GM12878 (cell line): ENCODE measurements around the gene OR2S2. TPM values are rescaled to one million over a fixed set of nuclear protein-coding genes. Genes with fewer than 3 reads are reported as not detected.

ENCODE experiments used
- ATAC-seq: fragments of 200-7000 bp; cut with Tn5 transposase; 3 replicates; pipeline ENCODE4 v1.9.1; 2020; ENCODE audit warnings: mild to moderate bottlenecking, moderate library complexity
- BruUV-seq: library from RNA; stranded (reverse); fragments of 400-500 nt; replicated peaks from 2 replicates; lab custom pipeline; 2021; lab: Mats Ljungman, UMichigan
- CTCF ChIA-PET: fragments of 300-600 bp; sonication (Branson Sonifier 250); formaldehyde crosslinking; extraction: SDS; loops from one replicate; lab custom pipeline; 2021; ENCODE audit warnings: inconsistent platforms; lab: Yijun Ruan, JAX
- POLR2A ChIA-PET: fragments of 350-600 bp; formaldehyde crosslinking; extraction: SDS; loops from one replicate; lab custom pipeline; 2021; ENCODE audit warnings: inconsistent platforms; lab: Charles Lee
- RAD21 ChIA-PET: fragments of 300-600 bp; sonication (Branson Sonifier 250); formaldehyde crosslinking; loops from one replicate; lab custom pipeline; 2023; ENCODE audit warnings: antibody characterized with exemption; ENCODE audit not compliant: unreplicated experiment; lab: Charles Lee
- SMC1A ChIA-PET: fragments of 300-600 bp; sonication (Branson Sonifier 250); formaldehyde crosslinking; loops from one replicate; lab custom pipeline; 2023; ENCODE audit not compliant: unreplicated experiment, uncharacterized antibody; lab: Charles Lee
- DNase-seq: peaks from one replicate; pipeline ENCODE4 v3.0.0-alpha.2; 2011; ENCODE audit warnings: low read depth, low spot score
- FAIRE-seq: peaks from 3 replicates; lab custom pipeline; 2011; peaks lifted over from hg19 to GRCh38; lab: Jason Lieb, UNC
- H2AFZ ChIP-seq: 2 replicates; pipeline ENCODE4 v1.6.0; 2011; ENCODE audit warnings: low read depth, low read length, control low read depth; ENCODE audit not compliant: control insufficient read depth
- H3K27ac ChIP-seq: 2 replicates; pipeline ENCODE4 v1.5.1; 2011; ENCODE audit warnings: control low read depth; ENCODE audit not compliant: control insufficient read depth, insufficient read depth
- H3K27me3 ChIP-seq, 2 experiments: replicated peaks in 1 of 2; 2 replicates each; pipeline versions ENCODE4 v1.6.0 to v1.6.1; 2011; ENCODE audit warnings: low read length in 1 of 2; ENCODE audit not compliant: control insufficient read depth in 2 of 2, insufficient read depth in 2 of 2
- H3K36me3 ChIP-seq, 2 experiments: 2 replicates each; pipeline ENCODE4 v1.5.1; 2011; ENCODE audit warnings: low read length in 1 of 2; ENCODE audit not compliant: control insufficient read depth in 2 of 2, insufficient read depth in 2 of 2
- H3K4me1 ChIP-seq: 2 replicates; pipeline ENCODE4 v1.6.1; 2011; ENCODE audit warnings: mild to moderate bottlenecking, low read length, moderate library complexity, mixed read lengths; ENCODE audit not compliant: control insufficient read depth, insufficient read depth
- H3K4me2 ChIP-seq: 2 replicates; pipeline ENCODE4 v1.6.0; 2011; ENCODE audit warnings: control low read depth; ENCODE audit not compliant: control insufficient read depth, insufficient read depth
- H3K4me3 ChIP-seq: fragments of 200-600 bp; sonication (generic); 2 replicates; pipeline ENCODE4 v1.5.1; 2016
- H3K79me2 ChIP-seq: 2 replicates; pipeline ENCODE4 v1.6.0; 2011; ENCODE audit warnings: low read length; ENCODE audit not compliant: control insufficient read depth, insufficient read depth
- H3K9ac ChIP-seq: 2 replicates; pipeline ENCODE4 v1.8.0; 2011; ENCODE audit warnings: low read length, control low read depth, mixed read lengths; ENCODE audit not compliant: control insufficient read depth, insufficient read depth
- H3K9me3 ChIP-seq: replicated peaks from 3 replicates; pipeline ENCODE4 v1.5.1; 2011; ENCODE audit warnings: mild to moderate bottlenecking, low read length; ENCODE audit not compliant: control insufficient read depth, insufficient read depth
- H4K20me1 ChIP-seq: 2 replicates; pipeline ENCODE4 v1.6.0; 2011; ENCODE audit not compliant: control insufficient read depth, insufficient read depth
- ASH2L ChIP-seq: fragments of 300-600, 200-600 bp; sonication (generic); IDR thresholded peaks from 2 replicates; pipeline ENCODE4 v1.6.1; 2017; ENCODE audit warnings: low read depth, mild to moderate bottlenecking, borderline replicate concordance
- BHLHE40 ChIP-seq, 2 experiments: fragments of 450-650 bp in 1 of 2; IDR thresholded peaks; 2 replicates each; pipeline ENCODE4 v1.6.1; 2011 to 2017; ENCODE audit warnings: low read depth in 2 of 2, borderline replicate concordance in 1 of 2, improper control_type of control experiment in 1 of 2, low read length in 1 of 2, mild to moderate bottlenecking in 1 of 2
- JUND ChIP-seq: IDR thresholded peaks from 2 replicates; pipeline ENCODE4 v1.6.1; 2012; ENCODE audit warnings: low read depth, mild to moderate bottlenecking, low read length, improper control_type of control experiment, moderate library complexity
- PAX8 ChIP-seq: fragments of 450-650 bp; IDR thresholded peaks from 2 replicates; pipeline ENCODE4 v1.6.1; 2017; ENCODE audit warnings: mild to moderate bottlenecking, moderate library complexity
- POLR2AphosphoS2 ChIP-seq: IDR thresholded peaks from 2 replicates; pipeline ENCODE4 v1.6.1; 2011; ENCODE audit warnings: low read depth, mild to moderate bottlenecking, low read length, improper control_type of control experiment, moderate library complexity
- RAD51 ChIP-seq: fragments of 450-650 bp; IDR thresholded peaks from 2 replicates; pipeline ENCODE4 v1.6.1; 2016; ENCODE audit warnings: moderate library complexity, mild to moderate bottlenecking, inconsistent platforms
- RELA ChIP-seq: fragments of 450-650 bp; IDR thresholded peaks from 2 replicates; pipeline ENCODE4 v1.8.0; 2014; ENCODE audit warnings: borderline replicate concordance; ENCODE audit not compliant: partially characterized antibody
- SREBF1 ChIP-seq: IDR thresholded peaks from 2 replicates; pipeline ENCODE4 v1.6.1; 2012; ENCODE audit warnings: mild to moderate bottlenecking, low read length
- TAF1 ChIP-seq: IDR thresholded peaks from 2 replicates; pipeline ENCODE4 v1.6.1; 2011; ENCODE audit warnings: mild to moderate bottlenecking, low read depth, low read length, borderline replicate concordance
- ZNF274 ChIP-seq: IDR thresholded peaks from one replicate; pipeline ENCODE4 v1.8.0; 2011; ENCODE audit not compliant: insufficient read length, insufficient read depth
- WGBS: methylation state at CpG from one replicate; pipeline ENCODE4 v1.1.6; 2016; ENCODE audit warnings: low lambda C conversion rate; ENCODE audit not compliant: insufficient replicate concordance, insufficient coverage; ENCODE audit errors: missing lambda C conversion rate; 5-methylcytosine and 5-hydroxymethylcytosine counted together
- in situ Hi-C: fragments of 300-500 bp; cut with MboI; formaldehyde crosslinking; loops from 9 replicates; pipeline ENCODE4 v1.14.3; 2018; ENCODE audit warnings: mixed read lengths
- intact Hi-C: fragments of 100-400 bp; cut with micrococcal nuclease; formaldehyde crosslinking; loops from one replicate; pipeline ENCODE4 v1.14.2; 2022; ENCODE audit not compliant: unreplicated experiment
- polyA plus RNA-seq, 11 experiments: library from polyadenylated mRNA; depleted of rRNA in 4 of 11; unstranded in 6 of 11; stranded (reverse) in 5 of 11; fragments of >200 nt; fragmentation: Nextera tagmentation in 4 of 11; fragmentation: Illumina TruSeq in 1 of 11; extraction: Ambion mirVana in 4 of 11; extraction: Trizol in 1 of 11; gene quantifications; 1 replicate in 1 of 11; 2 replicates in 10 of 11; pipeline versions ENCODE4 v1.2.1 to v1.2.3, GENCODE V29; 2011 to 2016; ENCODE audit warnings: inconsistent platforms in 2 of 11, missing spikeins in 2 of 11, low read depth in 1 of 11
- total RNA-seq, 4 experiments: library from RNA; depleted of rRNA in 3 of 4; stranded (reverse); fragments of >200 nt in 3 of 4; fragmentation: Illumina TruSeq in 1 of 4; extraction: Trizol in 1 of 4; gene quantifications; 2 replicates each; pipeline versions ENCODE4 v1.2.1 to v1.2.3, GENCODE V29; 2013 to 2021
- TF ChIP-seq, protein P1 (sequence below): fragments of 450-650 bp; IDR thresholded peaks from 2 replicates; pipeline ENCODE4 v1.6.1; 2017; ENCODE audit warnings: mild to moderate bottlenecking, low read depth, inconsistent platforms; ENCODE audit not compliant: poor library complexity, severe bottlenecking
- TF ChIP-seq, protein P2 (sequence below): fragments of 450-650 bp; IDR thresholded peaks from 2 replicates; pipeline ENCODE4 v1.6.1; 2017; ENCODE audit warnings: low read depth, mild to moderate bottlenecking, moderate library complexity

OR2S2 gene
- total and polyA plus RNA-seq, 10 of the 15 experiments (the other 5 are each of a cell fraction or from before 2014, with no cell fraction given): not detected

DNA sequence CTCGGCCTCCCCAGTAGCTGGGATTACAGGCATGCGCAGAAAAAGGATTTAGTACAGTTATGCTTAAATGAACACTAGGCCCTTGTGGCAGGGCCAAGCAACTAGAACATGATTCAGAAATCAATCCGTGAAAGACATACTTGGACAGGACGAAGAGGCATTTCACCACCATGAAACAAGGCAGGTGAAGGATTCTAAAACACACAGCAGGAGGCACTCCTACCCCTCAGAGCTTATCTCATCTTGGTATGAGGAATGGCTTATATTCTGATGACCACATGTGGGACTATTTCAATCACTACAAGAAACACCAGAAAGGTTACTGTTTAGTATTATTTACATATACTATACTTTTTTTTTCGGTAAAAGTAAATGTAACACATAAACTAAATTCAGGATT is 15.7 kb downstream of the OR2S2 start:
- Histone ChIP-seq H3K27me3 (no peaks in the 10 kb centered on the region), H2AFZ (no peak overlapping the region), H3K4me2 (no peak overlapping the region), H3K79me2 (no peaks in the 10 kb centered on the region), H3K9ac (no peak overlapping the region), H3K4me3 (no peak overlapping the region), H3K9me3 (no peaks in the 10 kb centered on the region), H3K4me1 (peaks cover 3% of the 10 kb centered on the region), H3K27ac (no peak overlapping the region), H4K20me1 (no peaks in the 10 kb centered on the region), H3K36me3 (no peaks in the 10 kb centered on the region)
- BruUV-seq: no TSS peak
- ChIA-PET RAD21 (no interaction called here), POLR2A (interaction anchor here (1.2 kb wide), 1 partner anchor 37 kb away, joined by 3 read pairs; the partner anchor contains the start of gene HRCT1), SMC1A (no interaction called here), CTCF (interaction anchor here (0.6 to 1.4 kb wide), 2 partner anchors 39 to 169 kb away, joined by 3 to 4 read pairs; no protein-coding TSS in a partner anchor)
- ATAC-seq (no peak), FAIRE-seq (no peak), DNase-seq (no peak)
- 73% methylated on average over 5 of the region's 5 CpGs for WGBS
- intact Hi-C loops: no loop called here
- in situ Hi-C loops: no loop called here
- TF ChIP-seq ASH2L (no peak), RAD51 (no peak), TAF1 (no peak), RELA (no peak), JUND (no peak), ZNF274 (no peak), PAX8 (no peak), BHLHE40 (IDR thresholded peaks at IDR 0.05; ENCODE audit: borderline replicate concordance in 1 of 2, low read depth in 2 of 2, low read length in 1 of 2) (no peak), SREBF1 (no peak), POLR2AphosphoS2 (no peak)
- TF ChIP-seq, protein P1, sequence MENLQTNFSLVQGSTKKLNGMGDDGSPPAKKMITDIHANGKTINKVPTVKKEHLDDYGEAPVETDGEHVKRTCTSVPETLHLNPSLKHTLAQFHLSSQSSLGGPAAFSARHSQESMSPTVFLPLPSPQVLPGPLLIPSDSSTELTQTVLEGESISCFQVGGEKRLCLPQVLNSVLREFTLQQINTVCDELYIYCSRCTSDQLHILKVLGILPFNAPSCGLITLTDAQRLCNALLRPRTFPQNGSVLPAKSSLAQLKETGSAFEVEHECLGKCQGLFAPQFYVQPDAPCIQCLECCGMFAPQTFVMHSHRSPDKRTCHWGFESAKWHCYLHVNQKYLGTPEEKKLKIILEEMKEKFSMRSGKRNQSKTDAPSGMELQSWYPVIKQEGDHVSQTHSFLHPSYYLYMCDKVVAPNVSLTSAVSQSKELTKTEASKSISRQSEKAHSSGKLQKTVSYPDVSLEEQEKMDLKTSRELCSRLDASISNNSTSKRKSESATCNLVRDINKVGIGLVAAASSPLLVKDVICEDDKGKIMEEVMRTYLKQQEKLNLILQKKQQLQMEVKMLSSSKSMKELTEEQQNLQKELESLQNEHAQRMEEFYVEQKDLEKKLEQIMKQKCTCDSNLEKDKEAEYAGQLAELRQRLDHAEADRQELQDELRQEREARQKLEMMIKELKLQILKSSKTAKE: no peak
- TF ChIP-seq, protein P2, sequence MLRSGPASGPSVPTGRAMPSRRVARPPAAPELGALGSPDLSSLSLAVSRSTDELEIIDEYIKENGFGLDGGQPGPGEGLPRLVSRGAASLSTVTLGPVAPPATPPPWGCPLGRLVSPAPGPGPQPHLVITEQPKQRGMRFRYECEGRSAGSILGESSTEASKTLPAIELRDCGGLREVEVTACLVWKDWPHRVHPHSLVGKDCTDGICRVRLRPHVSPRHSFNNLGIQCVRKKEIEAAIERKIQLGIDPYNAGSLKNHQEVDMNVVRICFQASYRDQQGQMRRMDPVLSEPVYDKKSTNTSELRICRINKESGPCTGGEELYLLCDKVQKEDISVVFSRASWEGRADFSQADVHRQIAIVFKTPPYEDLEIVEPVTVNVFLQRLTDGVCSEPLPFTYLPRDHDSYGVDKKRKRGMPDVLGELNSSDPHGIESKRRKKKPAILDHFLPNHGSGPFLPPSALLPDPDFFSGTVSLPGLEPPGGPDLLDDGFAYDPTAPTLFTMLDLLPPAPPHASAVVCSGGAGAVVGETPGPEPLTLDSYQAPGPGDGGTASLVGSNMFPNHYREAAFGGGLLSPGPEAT: no peak
